Small intestine (tissue), 16 donors: Measurements from ENCODE around the gene TMEM154. TPM values are rescaled to one million over a fixed set of nuclear protein-coding genes. Genes with fewer than 3 reads are reported as not detected.

Experiments
- DNase-seq, 2 donors: peaks; one replicate each; pipeline versions ENCODE4 v3.0.0 to v3.0.0-alpha.2; 2013
- FAIRE-seq: peaks from 2 replicates; lab custom pipeline; 2012; peaks lifted over from hg19 to GRCh38; lab: Jason Lieb, UNC
- H3K27ac ChIP-seq, 3 donors: one replicate each; pipeline ENCODE4 v1.5.1; 2013; ENCODE audit warnings: low read length in 2 of 3, mild to moderate bottlenecking in 2 of 3, control low read depth in 1 of 3, inconsistent platforms in 1 of 3, low read depth in 1 of 3, moderate library complexity in 1 of 3
- H3K27me3 ChIP-seq, 3 donors: one replicate each; pipeline ENCODE4 v1.6.1; 2013; ENCODE audit warnings: low read length in 3 of 3, inconsistent platforms in 1 of 3; ENCODE audit not compliant: control insufficient read depth in 3 of 3, insufficient read depth in 3 of 3
- H3K36me3 ChIP-seq, 3 donors: one replicate each; pipeline ENCODE4 v1.6.1; 2013; ENCODE audit warnings: low read length in 3 of 3, inconsistent platforms in 1 of 3, low read depth in 1 of 3, mild to moderate bottlenecking in 1 of 3, moderate library complexity in 1 of 3; ENCODE audit not compliant: control insufficient read depth in 3 of 3, insufficient read depth in 2 of 3
- H3K4me1 ChIP-seq, 3 donors: one replicate each; pipeline ENCODE4 v1.6.1; 2013; ENCODE audit warnings: low read length in 2 of 3, inconsistent platforms in 1 of 3, low read depth in 1 of 3, mild to moderate bottlenecking in 1 of 3, moderate library complexity in 1 of 3; ENCODE audit not compliant: control insufficient read depth in 3 of 3, insufficient read depth in 2 of 3
- H3K4me3 ChIP-seq, 3 donors: one replicate each; pipeline ENCODE4 v1.5.1; 2013; ENCODE audit warnings: low read length in 3 of 3, control low read depth in 1 of 3, inconsistent platforms in 1 of 3, low read depth in 1 of 3, mild to moderate bottlenecking in 1 of 3, moderate library complexity in 1 of 3
- H3K9me3 ChIP-seq, 2 donors: one replicate each; pipeline ENCODE4 v1.6.1; 2013; ENCODE audit warnings: low read depth in 1 of 2, low read length in 1 of 2; ENCODE audit not compliant: control insufficient read depth in 2 of 2, insufficient read depth in 1 of 2
- WGBS, 3 donors: extraction: QIAGEN DNeasy Blood & Tissue Kit; methylation state at CpG; one replicate each; pipeline ENCODE4 v1.1.7; 2013; 5-methylcytosine and 5-hydroxymethylcytosine counted together
- long read RNA-seq, 10 donors: transcript quantifications; one replicate each; lab custom pipeline, GENCODE V29; 2026
- polyA plus RNA-seq, 4 donors: library from polyadenylated mRNA; stranded (reverse) in 3 of 4; unstranded in 1 of 4; fragments of 200-250 nt in 3 of 4; fragments of 120-200 nt in 1 of 4; gene quantifications; one replicate each; pipeline versions ENCODE4 v1.2.1 to v1.2.3, GENCODE V29; 2013
- donor health status: healthy with polysubstance abuse.
- donor health status: control.
- donor health status: control.
- donor health status: Bipolar disorder and iron deficiency.
- donor health status: healthy.

Gene TMEM154, protein sequence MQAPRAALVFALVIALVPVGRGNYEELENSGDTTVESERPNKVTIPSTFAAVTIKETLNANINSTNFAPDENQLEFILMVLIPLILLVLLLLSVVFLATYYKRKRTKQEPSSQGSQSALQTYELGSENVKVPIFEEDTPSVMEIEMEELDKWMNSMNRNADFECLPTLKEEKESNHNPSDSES
- polyA plus RNA-seq, result 1 to 10 TPM in 1 of 4 donors, under 1 TPM in 3; under 0.01 to 3.8 (median 0.91) TPM
- long read RNA-seq, donor 1, full-length matches to known transcripts, result 2 of 2 reads
- long read RNA-seq, donor 1, partial matches to known transcripts, result 0 of 2 reads
- long read RNA-seq, donor 1, other reads (novel, unspliced or antisense), result 0 of 2 reads
- long read RNA-seq, donor 2, result 0 reads
- long read RNA-seq, donor 3, result 0 reads
- long read RNA-seq, donor 4, result 0 reads
- long read RNA-seq, donor 5, result 0 reads
- long read RNA-seq, donor 6, result 0 reads
- long read RNA-seq, donor 7, result 0 reads
- long read RNA-seq, donor 8, result 0 reads
- long read RNA-seq, donor 9, result 0 reads
- long read RNA-seq, donor 10, result 0 reads

GRCh38 chr4:152679414-152680281 is at the start of gene TMEM154:
TSS of gene TMEM154 (minus strand) at chr4:152679997. CDS start at chr4:152679933, 64 bp downstream.
- H3K27me3 ChIP-seq, result peaks cover 0 to 3% (median 0%) of the 10 kb centered on the region in 3 donors
- FAIRE-seq (no peak), DNase-seq (peak; percentile 61 to 66)
- peak within 1 kb of the TSS in 2 of 3 donors; percentile 38 to 50 for H3K4me3 ChIP-seq
- no peaks in the 10 kb centered on the region for H3K4me1 ChIP-seq
- H3K27ac ChIP-seq, result peak within 1 kb of the TSS in 1 of 3 donors; percentile 78
- no peaks in the 10 kb centered on the region for H3K36me3 ChIP-seq
- no peaks in the 10 kb centered on the region for H3K9me3 ChIP-seq
- WGBS, 3 donors, result 3 to 4% (median 4%) methylated on average over 32 of the region's 32 CpGs

- Histone ChIP-seq H3K4me3 (no peak overlapping the region), H3K27ac (no peak overlapping the region), H3K9me3 (no peaks in the 10 kb centered on the region), H3K27me3 (no peaks in the 10 kb centered on the region), H3K4me1 (no peaks in the 10 kb centered on the region), H3K36me3 (no peaks in the 10 kb centered on the region)
- 36 to 41% (median 36%) methylated on average over 2 of the region's 2 CpGs for WGBS, 3 donors
- FAIRE-seq, result no peak
- DNase-seq, result no peak
Observed at GRCh38 chr4:152729466-152729865, 49.7 kb upstream of the TMEM154 start.

- no peak for FAIRE-seq
- H3K9me3 ChIP-seq, result no peaks in the 10 kb centered on the region
- no peak overlapping the region for H3K4me3 ChIP-seq
- no peaks in the 10 kb centered on the region for H3K27me3 ChIP-seq
- no peak for DNase-seq
- no peaks in the 10 kb centered on the region for H3K4me1 ChIP-seq
- no peak overlapping the region for H3K27ac ChIP-seq
- WGBS, 3 donors, result 89 to 94% (median 92%) methylated on average over 1 of the region's 1 CpG
- H3K36me3 ChIP-seq, result no peaks in the 10 kb centered on the region
Observed at GRCh38 chr4:152728343-152728742, 48.5 kb upstream of the TMEM154 start.

GRCh38 chr4:152727784-152728183 is 48.0 kb upstream of the TMEM154 start:
- Histone ChIP-seq H3K27me3 (no peaks in the 10 kb centered on the region), H3K36me3 (no peaks in the 10 kb centered on the region), H3K4me1 (no peaks in the 10 kb centered on the region), H3K9me3 (no peaks in the 10 kb centered on the region), H3K4me3 (no peak overlapping the region), H3K27ac (no peak overlapping the region)
- FAIRE-seq (no peak), DNase-seq (no peak)
- WGBS, 3 donors, result 49 to 67% (median 60%) methylated on average over 1 of the region's 1 CpG

DNA sequence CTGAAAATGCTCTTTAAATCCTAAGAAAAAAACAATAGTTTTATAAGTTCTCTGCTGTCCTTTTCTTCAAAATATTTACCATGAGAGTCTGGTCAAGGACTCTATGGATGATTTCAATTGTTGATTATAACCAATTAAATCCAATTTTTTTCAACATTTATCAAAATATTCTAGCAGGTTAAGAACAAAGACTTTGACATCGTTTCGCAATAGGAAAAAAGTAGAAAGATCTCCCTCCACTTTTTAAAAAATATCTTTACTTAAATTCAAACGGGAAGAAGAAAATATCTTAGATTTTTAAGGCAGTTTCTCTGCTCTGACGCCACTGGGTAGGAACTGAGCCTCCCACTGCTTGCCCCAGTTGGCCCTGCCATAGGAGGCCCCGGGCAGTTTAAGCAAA is 44.7 kb upstream of the TMEM154 start:
- no peaks in the 10 kb centered on the region for H3K27me3 ChIP-seq
- H3K36me3 ChIP-seq, result no peaks in the 10 kb centered on the region
- FAIRE-seq (no peak), DNase-seq (no peak)
- no peak overlapping the region for H3K27ac ChIP-seq
- H3K9me3 ChIP-seq, result no peaks in the 10 kb centered on the region
- 73 to 76% (median 74%) methylated on average over 5 of the region's 5 CpGs for WGBS, 3 donors
- no peaks in the 10 kb centered on the region for H3K4me1 ChIP-seq
- H3K4me3 ChIP-seq, result no peak overlapping the region

- Histone ChIP-seq H3K27ac (no peak overlapping the region), H3K27me3 (no peaks in the 10 kb centered on the region), H3K36me3 (no peaks in the 10 kb centered on the region), H3K4me3 (no peak overlapping the region), H3K9me3 (no peaks in the 10 kb centered on the region), H3K4me1 (no peaks in the 10 kb centered on the region)
- DNase-seq (no peak), FAIRE-seq (no peak)
- 57 to 69% (median 60%) methylated on average over 3 of the region's 3 CpGs for WGBS, 3 donors
Observed at GRCh38 chr4:152723236-152723635, 43.4 kb upstream of the TMEM154 start.

DNA sequence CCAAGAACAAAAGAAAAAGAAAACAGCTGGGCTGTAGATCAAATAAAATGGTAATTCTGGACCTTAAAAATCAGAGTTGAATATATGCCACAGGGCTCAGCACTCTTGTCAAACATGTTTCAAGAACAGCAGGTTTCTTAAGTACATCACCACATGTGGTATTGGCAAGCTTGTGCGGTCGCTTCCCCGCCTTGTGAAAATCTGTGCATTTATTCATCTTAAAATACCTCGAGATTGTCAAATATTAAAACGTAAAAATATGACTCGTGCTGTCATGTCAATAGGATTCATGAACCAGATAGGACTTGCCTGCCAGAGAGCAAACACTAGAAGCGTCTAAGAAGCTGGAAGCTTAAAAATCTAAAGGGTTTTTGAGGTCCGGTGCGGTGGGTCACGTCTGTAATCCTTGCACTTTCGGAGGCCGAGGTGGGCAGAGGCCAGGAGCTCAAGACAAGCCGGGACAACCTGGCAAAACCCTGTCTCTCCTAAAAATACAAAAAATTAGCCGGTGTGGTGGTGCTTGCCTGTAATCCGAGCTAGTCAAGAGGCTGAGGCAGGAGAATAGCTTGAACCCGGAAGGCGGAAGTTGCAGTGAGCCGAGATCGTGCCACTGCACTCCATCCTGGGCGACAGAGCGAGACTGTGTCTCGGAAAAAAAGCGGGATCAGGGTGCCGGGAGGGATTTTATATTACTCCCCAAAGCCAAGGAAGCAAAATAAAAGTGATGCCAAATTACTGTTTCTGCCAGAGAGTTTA is 40.2 kb upstream of the TMEM154 start:
- Histone ChIP-seq H3K4me3 (no peak overlapping the region), H3K9me3 (peaks cover 0 to 4% of the 10 kb centered on the region in 2 donors), H3K36me3 (no peaks in the 10 kb centered on the region), H3K4me1 (no peaks in the 10 kb centered on the region), H3K27me3 (no peaks in the 10 kb centered on the region), H3K27ac (no peak overlapping the region)
- 87 to 90% (median 88%) methylated on average over 24 of the region's 24 CpGs for WGBS, 3 donors
- DNase-seq (no peak), FAIRE-seq (no peak)

GRCh38 chr4:152719291-152719690 is 39.5 kb upstream of the TMEM154 start:
- Histone ChIP-seq H3K4me1 (no peaks in the 10 kb centered on the region), H3K36me3 (no peaks in the 10 kb centered on the region), H3K27ac (no peak overlapping the region), H3K4me3 (no peak overlapping the region), H3K27me3 (no peaks in the 10 kb centered on the region), H3K9me3 (peaks cover 0 to 6% of the 10 kb centered on the region in 2 donors)
- FAIRE-seq (no peak), DNase-seq (peak in 1 of 2 donors; percentile 32)
- WGBS, 3 donors, result 46 to 97% (median 78%) methylated on average over 1 of the region's 1 CpG
